Measurements from ENCODE around the gene FBXO42. TPM values are rescaled to one million over a fixed set of nuclear protein-coding genes. Genes with fewer than 3 reads are reported as not detected.

FBXO42 gene
- total RNA-seq, 1 experiment from 2014 or later, result 13.0 TPM

- no peaks in the 10 kb centered on the region for H4K20me1 ChIP-seq (ENCODE audit: insufficient read depth)
- H3K27ac ChIP-seq, result no peak overlapping the region
- H3F3A ChIP-seq (ENCODE audit: insufficient read depth, low read depth), result no peaks in the 10 kb centered on the region
- H3K36me3 ChIP-seq (ENCODE audit: low read depth), result no peaks in the 10 kb centered on the region
- intact Hi-C loops (cut with micrococcal nuclease; ENCODE audit: unreplicated experiment), result no loop called here
- ChIA-PET POLR2A (ENCODE audit: unreplicated experiment) (no interaction called here), CTCF (interaction anchor here (1.2 kb wide), 1 partner anchor 14 kb away, joined by 5 read pairs; no protein-coding TSS in a partner anchor)
- H3K9me3 ChIP-seq (ENCODE audit: insufficient read depth, low read depth), result no peaks in the 10 kb centered on the region
- no peak for DNase-seq
- no peaks in the 10 kb centered on the region for H3K9me2 ChIP-seq (ENCODE audit: insufficient read depth)
- TF ChIP-seq CTCF (conservative IDR thresholded peaks at IDR 0.05), result no peak
- no peak for TF ChIP-seq EZH2 (IDR thresholded peaks at IDR 0.05; ENCODE audit: low read depth)
- H3K4me3 ChIP-seq, result no peak overlapping the region
- H3K4me1 ChIP-seq (replicated peaks; ENCODE audit: insufficient read depth), result 0 out of 2 replicates have a peak, but pooled peaks cover 6% of the 10 kb centered on the region
- no peak overlapping the region for H2AFZ ChIP-seq
- no peak overlapping the region for H3K4me2 ChIP-seq
- H3K79me2 ChIP-seq (ENCODE audit: low read depth), result no peaks in the 10 kb centered on the region
- H3K27me3 ChIP-seq (ENCODE audit: insufficient read depth, low read depth), result no peaks in the 10 kb centered on the region
- BruUV-seq (replicated peaks), result no TSS peak
Observed at GRCh38 chr1:16262067-16262466, 90.2 kb downstream of the FBXO42 start.

GRCh38 chr1:16260814-16261213 lies 91.5 kb downstream of the FBXO42 start:
- Histone ChIP-seq H4K20me1 (ENCODE audit: insufficient read depth) (no peaks in the 10 kb centered on the region), H3K4me1 (replicated peaks; ENCODE audit: insufficient read depth) (0 out of 2 replicates have a peak, but pooled peaks cover 6% of the 10 kb centered on the region), H3K27ac (no peak overlapping the region), H3K79me2 (ENCODE audit: low read depth) (no peaks in the 10 kb centered on the region), H3K9me3 (ENCODE audit: insufficient read depth, low read depth) (no peaks in the 10 kb centered on the region), H3K9me2 (ENCODE audit: insufficient read depth) (no peaks in the 10 kb centered on the region), H3K4me3 (no peak overlapping the region), H3K27me3 (ENCODE audit: insufficient read depth, low read depth) (no peaks in the 10 kb centered on the region), H3K4me2 (no peak overlapping the region), H3K36me3 (ENCODE audit: low read depth) (no peaks in the 10 kb centered on the region), H2AFZ (no peak overlapping the region), H3F3A (ENCODE audit: insufficient read depth, low read depth) (no peaks in the 10 kb centered on the region)
- TF ChIP-seq CTCF (conservative IDR thresholded peaks at IDR 0.05), result no peak
- ChIA-PET CTCF (interaction anchor here (0.6 to 1.2 kb wide), 3 partner anchors 12 to 182 kb away, joined by 3 to 5 read pairs (median 3); no protein-coding TSS in a partner anchor), POLR2A (ENCODE audit: unreplicated experiment) (interaction anchor here (0.7 kb wide), 2 partner anchors 92 to 661 kb away, joined by 3 to 8 read pairs; no protein-coding TSS in a partner anchor)
- DNase-seq, result peak in 1 of 2 experiments; percentile 20
- no TSS peak for BruUV-seq (replicated peaks)
- intact Hi-C loops (cut with micrococcal nuclease; ENCODE audit: unreplicated experiment), result no loop called here

GRCh38 chr1:16258591-16259135 lies 93.6 kb downstream of the FBXO42 start:
- no peak overlapping the region for H2AFZ ChIP-seq
- no peaks in the 10 kb centered on the region for H3K36me3 ChIP-seq (ENCODE audit: low read depth)
- intact Hi-C loops (cut with micrococcal nuclease; ENCODE audit: unreplicated experiment), result no loop called here
- TF ChIP-seq EZH2 (IDR thresholded peaks at IDR 0.05; ENCODE audit: low read depth) (no peak), CTCF (conservative IDR thresholded peaks at IDR 0.05) (no peak)
- BruUV-seq (replicated peaks), result no TSS peak
- no peaks in the 10 kb centered on the region for H3K27me3 ChIP-seq (ENCODE audit: insufficient read depth, low read depth)
- H3K27ac ChIP-seq, result no peak overlapping the region
- ChIA-PET CTCF (no interaction called here), POLR2A (ENCODE audit: unreplicated experiment) (no interaction called here)
- H3K9me3 ChIP-seq (ENCODE audit: insufficient read depth, low read depth), result no peaks in the 10 kb centered on the region
- H4K20me1 ChIP-seq (ENCODE audit: insufficient read depth), result no peaks in the 10 kb centered on the region
- no peak for DNase-seq
- H3K4me2 ChIP-seq, result no peak overlapping the region
- H3K79me2 ChIP-seq (ENCODE audit: low read depth), result no peaks in the 10 kb centered on the region
- H3F3A ChIP-seq (ENCODE audit: insufficient read depth, low read depth), result no peaks in the 10 kb centered on the region
- H3K9me2 ChIP-seq (ENCODE audit: insufficient read depth), result no peaks in the 10 kb centered on the region
- no peak overlapping the region for H3K4me3 ChIP-seq
- H3K4me1 ChIP-seq (replicated peaks; ENCODE audit: insufficient read depth), result 0 out of 2 replicates have a peak, but pooled peaks cover 6% of the 10 kb centered on the region

Measured in PC-9 (cell line).